ENCODE results near the gene KCNAB1.

Gene KCNAB1

DNA sequence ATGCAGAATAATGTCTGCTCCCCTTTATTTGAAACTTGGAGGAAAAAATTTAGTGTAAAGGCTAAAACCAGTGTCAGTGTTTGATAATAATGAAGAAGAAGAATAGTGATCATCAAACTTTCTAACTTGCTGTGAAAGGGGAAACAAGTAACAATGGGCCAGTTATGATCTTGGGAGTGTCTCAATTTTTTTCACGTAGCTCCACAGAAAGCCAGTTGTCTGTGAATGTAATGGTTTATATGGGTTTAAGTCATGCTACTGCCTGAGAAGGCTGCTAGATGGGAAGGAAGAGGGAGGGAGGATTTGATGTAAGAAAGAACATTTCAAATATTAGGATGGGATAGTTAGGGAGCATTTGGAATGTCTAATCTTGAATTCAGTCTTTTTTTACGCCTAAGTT is 455.7 kb downstream of the KCNAB1 start:
- TF ChIP-seq CTCF (IDR thresholded peaks at IDR 0.05; ENCODE audit: control insufficient read depth, insufficient read depth, low read depth, low read length, missing control alignments): no peak
- H3K4me3 ChIP-seq (ENCODE audit: control insufficient read depth, low read depth, low read length): no peak overlapping the region
- no peak for DNase-seq (ENCODE audit: low read depth)

DNA sequence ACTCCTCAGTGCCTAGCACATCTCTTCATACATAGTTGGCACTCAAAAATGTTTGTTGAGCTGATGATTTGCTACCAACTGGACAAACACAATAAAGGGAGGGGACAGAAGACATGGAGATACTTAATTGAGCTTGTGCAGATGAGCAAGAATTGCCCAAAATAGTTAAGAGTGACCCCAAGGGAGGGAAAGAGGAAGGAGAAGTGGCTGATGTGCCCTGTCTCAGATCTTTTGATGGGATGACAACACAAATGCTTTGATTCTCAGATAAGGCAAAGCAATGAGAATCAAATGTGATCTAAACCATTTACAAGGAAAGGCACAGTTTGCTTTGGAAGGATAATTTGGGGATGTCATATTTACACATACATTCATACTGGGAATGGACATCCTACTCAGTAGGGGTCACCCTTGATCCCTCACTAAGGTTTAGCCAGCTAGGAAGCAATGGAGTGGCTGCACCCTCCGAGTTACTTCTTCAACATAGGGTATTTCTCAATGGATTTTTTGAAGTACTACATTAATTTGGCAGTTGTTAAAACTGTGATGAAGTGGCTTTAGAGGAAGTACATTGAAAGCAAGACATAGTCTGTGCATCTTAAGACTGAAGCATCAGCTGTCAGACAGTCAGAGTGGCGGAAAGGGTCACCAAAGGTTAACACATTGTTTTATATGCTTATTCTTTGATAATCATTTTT is 456.4 kb downstream of the KCNAB1 start:
- no peak for TF ChIP-seq CTCF (IDR thresholded peaks at IDR 0.05; ENCODE audit: control insufficient read depth, insufficient read depth, low read depth, low read length, missing control alignments)
- DNase-seq (ENCODE audit: low read depth): no peak
- H3K4me3 ChIP-seq (ENCODE audit: control insufficient read depth, low read depth, low read length): no peak overlapping the region

DNA sequence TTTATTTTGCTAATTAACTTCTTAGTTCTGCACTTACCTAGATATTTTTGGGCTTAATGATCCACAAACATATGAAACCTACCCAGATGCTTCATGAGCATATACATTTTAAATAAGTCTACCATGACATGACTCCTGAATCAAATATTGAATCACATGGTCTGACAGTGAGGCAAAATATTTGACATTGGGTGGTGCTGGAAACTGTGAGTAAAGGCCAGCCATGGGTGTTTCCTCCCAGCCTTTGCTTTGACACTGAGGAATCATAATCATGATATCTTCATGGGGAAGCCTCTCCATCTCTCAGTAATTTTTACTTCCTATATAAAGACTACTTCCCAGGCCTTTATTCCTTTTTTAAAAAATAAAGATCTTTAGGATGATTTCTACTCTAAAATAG is 457.4 kb downstream of the KCNAB1 start:
- peak; percentile 14 for DNase-seq (ENCODE audit: low read depth)

GRCh38 chr3:156579427-156579851 is 459.1 kb downstream of the KCNAB1 start:
- H3K4me3 ChIP-seq (ENCODE audit: control insufficient read depth, low read depth, low read length): no peak overlapping the region
- no peak for TF ChIP-seq CTCF (IDR thresholded peaks at IDR 0.05; ENCODE audit: control insufficient read depth, insufficient read depth, low read depth, low read length, missing control alignments)
- DNase-seq (ENCODE audit: low read depth): no peak

More for the DNA sequence above, 457.4 kb downstream of the KCNAB1 start:
- H3K4me3 ChIP-seq (ENCODE audit: control insufficient read depth, low read depth, low read length): no peak overlapping the region
- no peak for TF ChIP-seq CTCF (IDR thresholded peaks at IDR 0.05; ENCODE audit: control insufficient read depth, insufficient read depth, low read depth, low read length, missing control alignments)

GRCh38 chr3:156581033-156581432 is 460.7 kb downstream of the KCNAB1 start:
- DNase-seq (ENCODE audit: low read depth): no peak
- TF ChIP-seq CTCF (IDR thresholded peaks at IDR 0.05; ENCODE audit: control insufficient read depth, insufficient read depth, low read depth, low read length, missing control alignments): no peak
- H3K4me3 ChIP-seq (ENCODE audit: control insufficient read depth, low read depth, low read length): no peak overlapping the region

DNA sequence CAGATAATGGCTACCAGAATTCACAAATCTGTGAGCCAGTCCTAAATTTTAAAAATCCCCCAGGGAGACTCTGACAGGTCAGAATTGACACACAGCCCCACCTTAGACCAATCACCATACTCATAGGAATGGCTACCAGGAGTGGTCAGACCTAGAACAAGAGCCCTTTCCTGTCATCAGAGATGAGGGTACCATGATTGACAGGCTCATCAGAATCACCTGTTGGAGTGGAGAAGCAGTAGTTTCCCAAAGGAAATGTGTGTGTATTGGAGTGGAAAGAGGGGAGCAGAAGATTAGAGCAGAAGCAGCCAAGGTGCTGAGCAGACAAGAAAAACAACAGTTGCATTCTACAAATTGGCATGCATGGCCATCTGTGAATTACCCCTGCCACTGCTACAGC is 461.6 kb downstream of the KCNAB1 start:
- DNase-seq (ENCODE audit: low read depth): no peak
- no peak overlapping the region for H3K4me3 ChIP-seq (ENCODE audit: control insufficient read depth, low read depth, low read length)
- no peak for TF ChIP-seq CTCF (IDR thresholded peaks at IDR 0.05; ENCODE audit: control insufficient read depth, insufficient read depth, low read depth, low read length, missing control alignments)

Measured in AG09309 (cell line).